ENCODE results near the gene MSANTD3. TPM values are rescaled to one million over a fixed set of nuclear protein-coding genes. Genes with fewer than 3 reads are reported as not detected.

The MSANTD3 gene
- total RNA-seq, 2 donors from 2014 or later: 15.9 to 18.3 TPM

DNA sequence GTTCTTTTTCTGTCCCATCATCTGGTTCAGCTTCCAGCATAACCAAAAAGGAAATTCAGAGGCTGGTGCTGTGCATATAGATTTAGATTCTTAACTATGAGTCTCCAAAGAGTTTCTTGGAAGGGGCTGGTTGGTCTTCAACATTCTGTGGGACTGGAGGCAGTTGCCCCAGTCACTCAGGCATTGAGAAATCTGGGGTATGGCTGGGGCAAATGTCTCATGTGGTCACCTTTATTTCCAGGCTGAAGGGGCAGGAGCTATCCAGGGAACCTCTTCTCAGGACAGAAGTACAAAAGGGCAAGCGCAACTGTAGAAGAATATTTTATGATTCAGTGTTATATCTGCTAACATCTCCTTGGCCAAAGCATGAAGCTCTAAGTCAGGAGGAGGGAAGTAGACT, 30.6 kb downstream of the MSANTD3 start:
- H3K4me1 ChIP-seq (ENCODE audit: control insufficient read depth in 1 of 2, low read depth in 2 of 2): no peaks in the 10 kb centered on the region
- no peak for TF ChIP-seq CTCF (IDR thresholded peaks at IDR 0.05)
- H3K27me3 ChIP-seq (replicated peaks; ENCODE audit: insufficient read depth): no peaks in the 10 kb centered on the region
- no peak for DNase-seq (ENCODE audit: low spot score)
- no peak overlapping the region for H3K4me3 ChIP-seq
- no peaks in the 10 kb centered on the region for H3K9me3 ChIP-seq
- H3K36me3 ChIP-seq: peaks cover 5% of the 10 kb centered on the region
- no peak overlapping the region for H3K27ac ChIP-seq
- no peak for ATAC-seq (ENCODE audit: insufficient number of reproducible peaks, low FRiP score, low read depth)

DNA sequence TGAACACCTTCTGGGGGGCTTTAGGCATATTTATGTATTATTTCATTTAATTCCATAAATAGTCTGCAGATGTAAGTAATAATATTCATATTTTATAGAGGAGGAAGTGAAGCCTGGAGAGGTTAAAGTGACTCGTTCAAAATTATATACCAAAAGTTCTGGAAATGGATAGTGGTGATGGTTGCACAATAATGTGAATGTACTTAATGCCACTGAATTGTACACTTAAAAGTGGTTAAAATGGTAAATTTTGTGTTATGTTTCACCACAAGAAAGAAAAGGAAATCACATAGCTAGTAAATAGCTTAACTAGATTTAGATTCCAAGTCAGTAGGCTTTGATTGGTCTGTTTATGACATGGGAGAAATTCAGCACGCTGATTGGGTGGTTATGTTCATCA, 33.0 kb downstream of the MSANTD3 start:
- TF ChIP-seq CTCF (IDR thresholded peaks at IDR 0.05): no peak
- Histone ChIP-seq H3K27me3 (replicated peaks; ENCODE audit: insufficient read depth) (no peaks in the 10 kb centered on the region), H3K4me3 (no peak overlapping the region), H3K4me1 (ENCODE audit: control insufficient read depth in 1 of 2, low read depth in 2 of 2) (no peaks in the 10 kb centered on the region), H3K27ac (no peak overlapping the region), H3K9me3 (no peaks in the 10 kb centered on the region), H3K36me3 (no peaks in the 10 kb centered on the region)
- no peak for DNase-seq (ENCODE audit: low spot score)
- no peak for ATAC-seq (ENCODE audit: insufficient number of reproducible peaks, low FRiP score, low read depth)

DNA sequence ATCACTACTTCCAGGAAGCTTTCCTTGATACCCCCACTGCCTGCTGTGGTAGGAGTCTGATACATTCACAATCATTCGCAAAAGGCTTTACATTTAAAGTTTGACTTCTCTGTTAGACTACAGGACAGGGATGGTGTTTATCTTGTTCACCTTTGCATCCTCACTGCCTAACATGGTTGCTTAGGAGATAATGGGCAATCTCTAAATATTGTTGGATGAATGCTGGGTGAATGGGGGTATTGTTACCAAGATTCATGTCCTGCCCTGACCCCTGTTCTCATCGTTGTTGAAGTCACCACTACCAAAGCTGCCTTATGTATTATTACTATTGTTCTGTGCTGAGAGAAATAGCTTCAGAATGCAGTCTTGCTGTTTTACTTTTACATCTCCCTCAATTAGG, 38.3 kb downstream of the MSANTD3 start:
- H3K4me3 ChIP-seq: no peak overlapping the region
- no peaks in the 10 kb centered on the region for H3K36me3 ChIP-seq
- H3K27ac ChIP-seq: no peak overlapping the region
- no peak for DNase-seq (ENCODE audit: low spot score)
- peaks cover 0 to 6% of the 10 kb centered on the region in 2 donors for H3K4me1 ChIP-seq (ENCODE audit: control insufficient read depth in 1 of 2, low read depth in 2 of 2)
- TF ChIP-seq CTCF (IDR thresholded peaks at IDR 0.05): no peak
- no peak for ATAC-seq (ENCODE audit: insufficient number of reproducible peaks, low FRiP score, low read depth)
- H3K27me3 ChIP-seq (replicated peaks; ENCODE audit: insufficient read depth): no peaks in the 10 kb centered on the region
- H3K9me3 ChIP-seq: no peaks in the 10 kb centered on the region

DNA sequence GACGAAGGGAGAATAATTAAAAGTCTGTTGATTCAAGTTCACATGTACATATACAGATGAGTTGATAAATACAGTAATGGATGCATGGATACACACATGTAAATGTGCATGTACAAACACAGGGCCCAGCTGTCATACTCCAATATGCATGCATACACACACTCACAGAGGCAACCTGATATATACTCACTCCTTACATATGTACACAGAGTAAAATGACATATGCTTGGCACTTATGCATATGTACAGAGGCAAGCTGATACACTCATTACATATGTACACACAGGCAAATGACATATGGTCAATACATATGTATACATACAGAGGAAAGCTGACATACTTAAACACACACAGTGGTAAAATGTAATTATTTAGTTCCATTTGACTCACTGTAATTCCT, 38.8 kb downstream of the MSANTD3 start:
- ATAC-seq (ENCODE audit: insufficient number of reproducible peaks, low FRiP score, low read depth) (no peak), DNase-seq (ENCODE audit: low spot score) (no peak)
- H3K36me3 ChIP-seq: no peaks in the 10 kb centered on the region
- H3K27me3 ChIP-seq (replicated peaks; ENCODE audit: insufficient read depth): no peaks in the 10 kb centered on the region
- H3K27ac ChIP-seq: no peak overlapping the region
- no peak for TF ChIP-seq CTCF (IDR thresholded peaks at IDR 0.05)
- H3K4me1 ChIP-seq (ENCODE audit: control insufficient read depth in 1 of 2, low read depth in 2 of 2): peaks cover 0 to 6% of the 10 kb centered on the region in 2 donors
- H3K9me3 ChIP-seq: no peaks in the 10 kb centered on the region
- no peak overlapping the region for H3K4me3 ChIP-seq

DNA sequence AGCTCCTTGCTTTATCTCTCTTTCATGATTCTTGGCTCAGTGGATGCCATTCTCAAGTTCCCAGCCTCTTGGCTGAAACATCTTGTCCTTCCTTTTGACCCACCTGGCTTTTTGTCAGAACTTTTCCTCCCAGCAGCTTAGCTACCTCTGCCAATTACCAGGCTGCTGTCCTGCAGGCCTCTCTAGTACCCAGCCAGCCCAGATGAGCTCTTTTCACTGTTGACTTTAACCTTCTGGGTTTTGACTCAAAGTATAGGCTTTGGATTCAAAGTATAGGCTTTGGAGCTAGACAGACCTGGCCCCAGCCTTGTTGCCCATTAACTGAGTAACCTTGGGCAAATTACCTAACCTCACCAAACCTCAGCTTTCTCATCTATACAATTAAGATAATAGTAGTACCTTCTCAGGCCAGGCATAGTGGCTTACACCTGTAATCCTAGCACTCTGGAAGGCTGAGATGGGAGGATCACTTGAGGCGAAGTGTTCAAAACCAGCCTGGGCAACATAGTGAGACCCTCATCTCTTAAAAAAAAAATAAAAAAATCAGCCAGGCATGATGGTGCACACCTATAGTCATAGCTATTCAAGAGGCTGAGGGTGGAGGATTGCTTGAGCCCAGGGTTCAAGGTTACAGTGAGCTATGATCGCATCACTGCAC, 39.4 kb downstream of the MSANTD3 start:
- no peak for ATAC-seq (ENCODE audit: insufficient number of reproducible peaks, low FRiP score, low read depth)
- no peak overlapping the region for H3K27ac ChIP-seq
- DNase-seq (ENCODE audit: low spot score): no peak
- H3K27me3 ChIP-seq (replicated peaks; ENCODE audit: insufficient read depth): no peaks in the 10 kb centered on the region
- no peaks in the 10 kb centered on the region for H3K36me3 ChIP-seq
- H3K4me3 ChIP-seq: no peak overlapping the region
- TF ChIP-seq CTCF (IDR thresholded peaks at IDR 0.05): no peak
- H3K9me3 ChIP-seq: no peaks in the 10 kb centered on the region
- peaks cover 0 to 6% of the 10 kb centered on the region in 2 donors for H3K4me1 ChIP-seq (ENCODE audit: control insufficient read depth in 1 of 2, low read depth in 2 of 2)
